Measurements from ENCODE around the gene TMEM106A.
"Not testable (repeated sequence)": the region's sequence is repeated elsewhere in the genome, so short reads cannot be mapped to it uniquely, and the experiment has no call there.

Gene TMEM106A

GRCh38 chr17:43211480-43212402 lies at the start of gene TMEM106A:
TMEM106A (plus strand) TSS chr17:43211875; CDS start chr17:43213042, 1,167 bp downstream.
- peak; percentile 87 for DNase-seq

GRCh38 chr17:43165971-43166370 lies 45.7 kb upstream of the TMEM106A start:
- DNase-seq: not testable (repeated sequence)

GRCh38 chr17:43169561-43170139 lies 42.0 kb upstream of the TMEM106A start:
- no peak for DNase-seq

- peak; percentile 89 for DNase-seq
Measured at GRCh38 chr17:43170140-43170765, 41.4 kb upstream of the TMEM106A start.

GRCh38 chr17:43170766-43171585 lies 40.7 kb upstream of the TMEM106A start, which contains the start of gene NBR1:
NBR1 (plus strand) TSS chr17:43171214; CDS start chr17:43175800, 4,586 bp downstream.
- peak; percentile 94 for DNase-seq

GRCh38 chr17:43171586-43172487 lies 39.8 kb upstream of the TMEM106A start:
- peak; percentile 5 for DNase-seq

- no peak for DNase-seq
Measured at GRCh38 chr17:43175213-43176118, 36.2 kb upstream of the TMEM106A start.

GRCh38 chr17:43176119-43176570 lies 35.5 kb upstream of the TMEM106A start:
- no peak for DNase-seq

GRCh38 chr17:43183921-43184320 lies 27.8 kb upstream of the TMEM106A start:
- no peak for DNase-seq

GRCh38 chr17:43186656-43187055 lies 25.0 kb upstream of the TMEM106A start:
- DNase-seq: not testable (repeated sequence)

GRCh38 chr17:43193251-43193650 lies 18.4 kb upstream of the TMEM106A start:
- DNase-seq: no peak

- no peak for DNase-seq
Measured at GRCh38 chr17:43199633-43200032, 12.0 kb upstream of the TMEM106A start.

- DNase-seq: no peak
Measured at GRCh38 chr17:43200127-43200526, 11.5 kb upstream of the TMEM106A start.

- DNase-seq: not testable (repeated sequence)
Measured at GRCh38 chr17:43203013-43203412, 8.7 kb upstream of the TMEM106A start.

- DNase-seq: no peak
Measured at GRCh38 chr17:43210576-43210975, 1.1 kb upstream of the TMEM106A start.

- peak; percentile 8 for DNase-seq
Measured at GRCh38 chr17:43211123-43211479, 574 bp upstream of the TMEM106A start.

- no peak for DNase-seq
Measured at GRCh38 chr17:43212641-43213490, 1.2 kb downstream of the TMEM106A start.

GRCh38 chr17:43213545-43213944 lies 1.9 kb downstream of the TMEM106A start:
- DNase-seq: no peak

GRCh38 chr17:43215341-43215740 lies 3.7 kb downstream of the TMEM106A start:
- no peak for DNase-seq

Data from CD4-positive, alpha-beta T cell treated with Interleukin-17A for 4 hours (primary cell).